NCI-H524 treated with DMSO at 0.1 percent for 48 hours (cell line): ENCODE data around the gene RANBP10.

Experiments
- DNase-seq: peaks from one replicate; lab custom pipeline; 2025; lab: John Stamatoyannopoulos, UW

Gene RANBP10

DNA sequence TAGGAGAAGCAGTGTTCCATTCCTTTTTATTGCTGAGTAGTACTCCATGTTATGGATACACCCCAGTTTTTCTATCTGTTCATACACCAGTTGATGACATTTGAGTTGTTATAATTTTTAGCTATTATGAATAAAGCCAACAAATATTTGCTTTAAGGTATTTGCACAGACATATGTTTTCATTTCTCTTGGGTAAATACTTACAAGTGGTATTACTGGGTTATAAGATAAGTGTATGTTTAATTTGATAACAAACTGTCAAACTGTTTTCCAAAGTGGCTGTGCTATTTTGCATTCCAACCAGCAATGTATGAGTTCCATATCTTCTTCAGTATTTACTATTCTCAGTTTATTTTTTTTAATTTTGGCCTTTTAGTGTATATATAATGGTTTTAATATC is 59.5 kb downstream of the RANBP10 start:
- DNase-seq: no peak

DNA sequence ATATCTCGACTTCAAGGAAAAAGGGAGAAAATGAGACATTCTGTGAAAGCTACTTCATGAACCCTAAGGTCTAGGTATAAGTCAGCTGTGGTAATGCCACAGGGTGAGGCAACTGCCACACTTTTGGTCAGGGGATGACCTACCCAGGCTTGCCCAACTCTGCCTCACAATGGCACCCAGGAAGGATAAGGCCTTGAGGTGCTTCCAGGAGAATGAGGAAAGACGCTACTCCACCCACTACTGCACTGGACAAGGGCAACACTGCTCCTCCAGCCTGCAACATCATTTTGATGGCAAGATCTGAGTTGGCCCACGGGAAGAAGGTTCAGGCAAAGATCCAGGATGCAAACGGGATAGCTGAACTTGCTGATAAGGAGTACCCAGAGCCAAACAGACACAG is 65.2 kb downstream of the RANBP10 start:
- no peak for DNase-seq

- no peak for DNase-seq
Measured at GRCh38 chr16:67740391-67740790, 66.0 kb downstream of the RANBP10 start.

GRCh38 chr16:67736858-67737257 is 69.5 kb downstream of the RANBP10 start:
- no peak for DNase-seq

DNA sequence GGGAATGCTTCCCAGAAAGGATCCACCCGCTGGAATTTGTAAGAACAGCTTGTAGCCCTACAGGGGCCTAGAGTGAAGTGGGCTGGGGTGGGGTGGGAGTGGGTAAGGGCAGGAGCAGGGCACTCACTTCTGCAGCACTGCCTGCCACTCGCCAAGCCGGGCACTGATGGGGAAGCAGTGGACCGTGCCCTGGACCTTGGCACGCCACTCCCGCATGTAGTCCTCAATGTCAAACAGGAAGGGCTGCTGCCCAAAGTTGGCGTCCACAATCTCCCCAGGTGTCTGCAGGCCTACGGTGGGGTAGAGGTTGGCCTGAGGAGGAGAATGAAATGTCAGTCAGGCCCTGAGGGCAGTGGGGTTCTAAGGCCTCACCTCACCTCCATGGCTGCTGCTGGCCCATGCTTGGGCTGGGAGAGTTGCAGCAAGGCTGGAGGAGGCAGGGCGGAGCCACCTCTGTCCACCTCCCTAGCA is 71.6 kb downstream of the RANBP10 start:
- DNase-seq: no peak

DNA sequence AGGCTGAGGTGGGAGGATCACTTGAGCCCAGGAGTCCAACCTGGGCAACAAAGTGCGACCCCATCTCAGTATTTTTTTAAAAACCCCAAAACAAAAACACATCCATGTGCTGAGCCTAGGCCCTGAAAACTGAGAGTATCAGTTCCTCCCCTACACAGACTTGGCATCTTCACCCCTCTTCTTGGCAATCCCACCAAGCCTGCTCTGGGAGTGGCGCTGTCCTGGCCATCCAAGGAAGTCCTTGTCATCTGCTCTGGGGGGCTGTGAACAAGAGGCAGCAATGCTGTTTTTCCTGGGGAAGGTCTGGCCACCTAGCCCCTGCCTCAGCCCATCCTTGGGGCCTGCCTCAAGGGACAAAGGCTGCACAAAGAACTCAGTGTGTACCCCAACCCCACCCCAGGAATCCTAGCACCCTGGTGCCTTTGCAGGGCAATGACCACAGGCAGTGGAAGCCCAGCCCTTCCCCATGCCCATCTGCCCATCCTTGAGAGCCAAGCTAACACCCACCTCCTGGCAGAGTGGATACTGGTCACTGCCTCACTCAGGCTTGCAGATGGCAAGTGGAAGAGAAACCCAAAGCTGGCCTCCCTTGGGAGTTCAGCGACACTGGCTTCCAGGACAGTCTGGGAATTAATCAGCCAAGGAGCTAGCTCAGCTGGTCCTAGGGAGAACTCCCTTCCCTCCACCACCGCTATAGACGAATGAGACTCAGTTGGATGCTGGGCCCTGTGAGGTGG is 72.5 kb downstream of the RANBP10 start:
- DNase-seq: no peak

GRCh38 chr16:67731753-67732095 is 74.6 kb downstream of the RANBP10 start:
- no peak for DNase-seq

- DNase-seq: no peak
Measured at GRCh38 chr16:67731071-67731752, 75.1 kb downstream of the RANBP10 start.

DNA sequence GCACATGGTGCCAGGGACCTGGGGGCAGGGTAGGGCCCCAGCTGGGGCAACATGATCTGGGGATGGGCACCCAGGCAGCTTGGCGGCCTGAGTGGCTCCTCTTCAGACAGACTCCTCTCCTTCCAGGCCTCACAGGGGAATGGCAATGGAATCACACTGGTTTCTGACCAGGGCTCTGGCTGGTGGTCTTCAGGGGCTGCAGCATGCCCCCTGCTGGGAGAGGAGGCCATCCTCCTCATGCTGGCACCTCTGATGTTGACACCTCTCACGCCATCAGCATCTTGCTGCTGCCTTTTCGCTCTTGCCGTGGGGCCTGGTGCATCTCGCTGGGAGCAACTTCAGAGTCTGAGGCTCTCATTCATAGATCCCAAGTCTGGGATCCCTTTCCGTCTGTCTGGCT is 76.0 kb downstream of the RANBP10 start:
- no peak for DNase-seq

- DNase-seq: no peak
Measured at GRCh38 chr16:67729636-67730248, 76.6 kb downstream of the RANBP10 start.

GRCh38 chr16:67727521-67728485 is 78.6 kb downstream of the RANBP10 start:
- no peak for DNase-seq

DNA sequence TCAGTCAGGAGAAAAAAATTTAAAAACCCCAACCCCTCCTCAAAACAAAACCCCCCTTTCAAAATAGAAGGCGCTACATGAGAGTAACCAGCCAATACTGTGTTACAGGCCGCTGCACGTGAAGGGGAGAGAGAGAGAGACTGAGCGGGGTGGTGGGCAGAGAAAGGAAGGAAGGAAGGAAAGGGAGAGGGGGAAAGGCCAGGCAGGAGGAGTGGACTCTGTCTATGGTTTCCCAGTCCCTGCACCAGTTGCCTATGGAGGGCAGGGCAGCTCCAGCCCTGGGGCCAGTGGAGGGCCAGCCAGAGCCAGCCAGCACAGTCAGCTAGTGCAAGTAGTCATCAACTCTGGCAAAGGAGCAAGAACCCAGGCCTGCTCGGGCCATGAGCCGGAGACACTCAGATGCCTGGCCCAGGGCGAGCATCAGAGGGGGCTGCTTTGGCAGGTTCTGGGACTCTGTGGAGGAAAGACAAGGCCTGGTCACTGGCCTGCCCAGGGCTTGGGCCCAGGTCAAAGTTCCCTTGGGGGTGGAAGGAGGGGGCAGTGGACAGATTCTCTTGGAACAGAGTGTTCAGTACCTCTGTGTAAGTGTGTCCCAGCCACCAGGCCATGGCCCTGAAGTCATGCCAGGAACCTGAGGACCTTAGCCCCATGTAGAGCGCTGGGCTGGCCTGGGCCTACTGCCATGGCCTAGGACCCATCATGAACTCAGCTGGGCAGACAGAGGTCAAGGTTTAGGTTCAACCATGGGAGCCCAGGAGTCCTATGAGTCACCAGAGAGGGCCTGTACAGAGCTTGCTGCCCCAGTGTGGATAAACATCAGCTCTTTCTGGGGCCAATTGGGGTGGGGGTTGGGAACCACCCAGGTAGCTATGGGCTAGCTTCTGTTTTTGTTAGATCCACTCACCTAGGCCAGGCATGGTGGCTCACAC is 80.0 kb downstream of the RANBP10 start:
- no peak for DNase-seq

- DNase-seq: no peak
Measured at GRCh38 chr16:67723911-67724305, 82.5 kb downstream of the RANBP10 start.

- no peak for DNase-seq
Measured at GRCh38 chr16:67723151-67723910, 83.0 kb downstream of the RANBP10 start.

- no peak for DNase-seq
Measured at GRCh38 chr16:67720236-67720635, 86.1 kb downstream of the RANBP10 start.

DNA sequence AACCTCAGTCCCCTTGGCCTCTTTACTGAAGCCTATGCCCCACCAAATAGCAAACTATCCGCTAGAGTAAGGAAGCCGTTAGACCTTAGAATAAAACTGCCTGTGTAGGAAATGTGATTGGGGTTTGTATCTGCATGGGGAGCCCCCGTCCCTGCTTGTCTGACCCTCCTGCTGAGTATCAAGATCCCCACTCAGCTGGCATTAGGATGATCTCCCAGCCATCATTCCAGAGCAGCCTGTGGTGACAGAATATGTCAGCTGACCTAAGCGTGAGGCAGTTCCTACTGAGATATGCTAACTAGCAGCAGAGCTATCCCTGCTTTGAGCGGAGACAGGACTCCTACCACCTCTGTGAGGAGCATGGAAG is 86.6 kb downstream of the RANBP10 start:
- DNase-seq: no peak

DNA sequence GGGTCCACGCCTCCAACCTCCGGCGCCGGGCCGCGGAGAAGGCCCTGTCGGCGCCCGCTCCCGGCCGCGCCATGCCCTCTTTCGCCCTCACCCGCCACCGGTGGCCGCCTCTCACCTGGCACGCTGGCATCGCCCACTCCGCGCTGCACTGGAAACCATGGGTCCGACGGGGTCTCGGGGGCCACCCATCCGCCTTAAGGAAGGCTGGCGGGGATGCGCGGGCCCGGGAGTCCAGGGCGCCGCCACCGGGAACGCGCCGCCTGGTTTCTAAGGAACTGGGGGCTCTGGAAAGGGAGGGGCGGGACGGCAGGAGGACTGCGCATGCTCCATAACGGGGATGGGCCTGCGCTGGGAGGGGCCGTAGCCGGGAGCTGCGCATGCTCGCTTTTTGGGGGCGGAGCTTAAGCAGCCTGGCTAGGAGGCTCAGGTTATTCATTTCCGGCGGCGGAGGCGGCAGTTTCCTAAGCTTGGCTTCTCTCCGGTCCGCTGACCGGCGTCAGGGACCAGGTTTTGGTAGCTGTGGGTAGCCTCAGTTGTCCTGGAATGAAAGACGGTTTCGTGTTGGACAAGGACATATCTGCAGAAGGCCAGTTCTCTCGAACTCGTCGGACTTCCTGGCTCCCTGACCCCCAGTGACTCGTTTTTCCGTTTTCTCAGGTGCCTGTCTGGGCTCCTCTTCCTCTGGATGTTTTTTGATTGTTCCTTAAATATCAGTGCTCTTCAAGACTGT is 87.1 kb downstream of the RANBP10 start, which contains the start of gene GFOD2:
Gene GFOD2 (minus strand): TSS at position 269 of the 730 bp plus-strand sequence. CDS start 33,601 bp downstream, outside the sequence.
- DNase-seq: peak; percentile 62

GRCh38 chr16:67718668-67719047 is 87.7 kb downstream of the RANBP10 start:
- no peak for DNase-seq

GRCh38 chr16:67716097-67716496 is 90.3 kb downstream of the RANBP10 start:
- no peak for DNase-seq
